H1 (cell line): ENCODE data around the gene ADAMTS14.

Experiments used
- CHD2 ChIP-seq: IDR thresholded peaks from 2 replicates; pipeline ENCODE4 v1.6.1; 2012; ENCODE audit warnings: low read length, improper control_type of control experiment
- CREB1 ChIP-seq: IDR thresholded peaks from 2 replicates; pipeline ENCODE4 v1.6.1; 2012; ENCODE audit warnings: inconsistent platforms
- EP300 ChIP-seq, 2 experiments: IDR thresholded peaks; 1 replicate in 1 of 2; 2 replicates in 1 of 2; pipeline ENCODE4 v1.6.1; 2011 to 2012; ENCODE audit warnings: low read depth in 2 of 2, low read length in 2 of 2, mild to moderate bottlenecking in 2 of 2, borderline replicate concordance in 1 of 2, inconsistent platforms in 1 of 2, moderate library complexity in 1 of 2
- SIN3A ChIP-seq, 2 experiments: IDR thresholded peaks in 1 of 2; conservative IDR thresholded peaks in 1 of 2; 2 replicates each; pipeline ENCODE4 v1.6.1; 2011 to 2012; ENCODE audit warnings: low read length in 2 of 2, improper control_type of control experiment in 1 of 2, low read depth in 1 of 2, mild to moderate bottlenecking in 1 of 2
- SRF ChIP-seq: IDR thresholded peaks from 2 replicates; pipeline ENCODE4 v1.6.1; 2011; ENCODE audit warnings: mild to moderate bottlenecking, low read depth, low read length, moderate library complexity
- TAF1 ChIP-seq: IDR thresholded peaks from 2 replicates; pipeline ENCODE4 v1.6.1; 2011; ENCODE audit warnings: mild to moderate bottlenecking, low read depth, low read length
- TF ChIP-seq, protein P1 (sequence below), 3 experiments: IDR thresholded peaks; 1 replicate in 2 of 3; 2 replicates in 1 of 3; pipeline versions ENCODE4 v1.5.1 to v1.6.1; 2011; ENCODE audit warnings: low read length in 3 of 3, mild to moderate bottlenecking in 3 of 3, inconsistent platforms in 2 of 3, low read depth in 1 of 3, moderate library complexity in 1 of 3; ENCODE audit not compliant: insufficient read depth in 1 of 3; ENCODE audit errors: control extremely low read depth in 1 of 3

GRCh38 chr10:70806841-70807240, 134.5 kb downstream of the ADAMTS14 start:
- no peak for TF ChIP-seq SIN3A (conservative IDR thresholded peaks at IDR 0.05 in 1 of 2, IDR thresholded peaks at IDR 0.05 in 1 of 2; ENCODE audit: low read depth in 1 of 2, low read length in 2 of 2)
- TF ChIP-seq, protein P1, sequence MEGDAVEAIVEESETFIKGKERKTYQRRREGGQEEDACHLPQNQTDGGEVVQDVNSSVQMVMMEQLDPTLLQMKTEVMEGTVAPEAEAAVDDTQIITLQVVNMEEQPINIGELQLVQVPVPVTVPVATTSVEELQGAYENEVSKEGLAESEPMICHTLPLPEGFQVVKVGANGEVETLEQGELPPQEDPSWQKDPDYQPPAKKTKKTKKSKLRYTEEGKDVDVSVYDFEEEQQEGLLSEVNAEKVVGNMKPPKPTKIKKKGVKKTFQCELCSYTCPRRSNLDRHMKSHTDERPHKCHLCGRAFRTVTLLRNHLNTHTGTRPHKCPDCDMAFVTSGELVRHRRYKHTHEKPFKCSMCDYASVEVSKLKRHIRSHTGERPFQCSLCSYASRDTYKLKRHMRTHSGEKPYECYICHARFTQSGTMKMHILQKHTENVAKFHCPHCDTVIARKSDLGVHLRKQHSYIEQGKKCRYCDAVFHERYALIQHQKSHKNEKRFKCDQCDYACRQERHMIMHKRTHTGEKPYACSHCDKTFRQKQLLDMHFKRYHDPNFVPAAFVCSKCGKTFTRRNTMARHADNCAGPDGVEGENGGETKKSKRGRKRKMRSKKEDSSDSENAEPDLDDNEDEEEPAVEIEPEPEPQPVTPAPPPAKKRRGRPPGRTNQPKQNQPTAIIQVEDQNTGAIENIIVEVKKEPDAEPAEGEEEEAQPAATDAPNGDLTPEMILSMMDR (IDR thresholded peaks at IDR 0.05; ENCODE audit: control extremely low read depth in 1 of 3, insufficient read depth in 1 of 3, low read depth in 1 of 3, low read length in 3 of 3) = no peak
- no peak for TF ChIP-seq CREB1
- TF ChIP-seq EP300 (IDR thresholded peaks at IDR 0.05; ENCODE audit: borderline replicate concordance in 1 of 2, low read depth in 2 of 2, low read length in 2 of 2) = no peak
- TF ChIP-seq CHD2 = no peak
- TF ChIP-seq TAF1 = no peak
- TF ChIP-seq SRF = no peak
